ENCODE data around the gene CC2D1A. TPM values are rescaled to one million over a fixed set of nuclear protein-coding genes. Genes with fewer than 3 reads are reported as not detected.
A peak's percentile ranks its signal among the peaks of the same experiment; 100 is the strongest.
"Not testable (repeated sequence)": the region's sequence is repeated elsewhere in the genome, so short reads cannot be mapped to it uniquely, and the experiment has no call there.

CC2D1A gene
- total RNA-seq, 1 donor: 16.6 TPM

- no peak for DNase-seq (ENCODE audit: low read depth)
- H3K4me3 ChIP-seq (ENCODE audit: low read depth, low read length): no peak overlapping the region
- TF ChIP-seq, protein P1, sequence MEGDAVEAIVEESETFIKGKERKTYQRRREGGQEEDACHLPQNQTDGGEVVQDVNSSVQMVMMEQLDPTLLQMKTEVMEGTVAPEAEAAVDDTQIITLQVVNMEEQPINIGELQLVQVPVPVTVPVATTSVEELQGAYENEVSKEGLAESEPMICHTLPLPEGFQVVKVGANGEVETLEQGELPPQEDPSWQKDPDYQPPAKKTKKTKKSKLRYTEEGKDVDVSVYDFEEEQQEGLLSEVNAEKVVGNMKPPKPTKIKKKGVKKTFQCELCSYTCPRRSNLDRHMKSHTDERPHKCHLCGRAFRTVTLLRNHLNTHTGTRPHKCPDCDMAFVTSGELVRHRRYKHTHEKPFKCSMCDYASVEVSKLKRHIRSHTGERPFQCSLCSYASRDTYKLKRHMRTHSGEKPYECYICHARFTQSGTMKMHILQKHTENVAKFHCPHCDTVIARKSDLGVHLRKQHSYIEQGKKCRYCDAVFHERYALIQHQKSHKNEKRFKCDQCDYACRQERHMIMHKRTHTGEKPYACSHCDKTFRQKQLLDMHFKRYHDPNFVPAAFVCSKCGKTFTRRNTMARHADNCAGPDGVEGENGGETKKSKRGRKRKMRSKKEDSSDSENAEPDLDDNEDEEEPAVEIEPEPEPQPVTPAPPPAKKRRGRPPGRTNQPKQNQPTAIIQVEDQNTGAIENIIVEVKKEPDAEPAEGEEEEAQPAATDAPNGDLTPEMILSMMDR (IDR thresholded peaks at IDR 0.05; ENCODE audit: insufficient read depth, low read length): no peak
These were observed 12.9 kb downstream of the CC2D1A start for GRCh38 chr19:13918726-13919411.

- DNase-seq (ENCODE audit: low read depth): no peak
- no peak overlapping the region for H3K4me3 ChIP-seq (ENCODE audit: low read depth, low read length)
- TF ChIP-seq, protein P1 (IDR thresholded peaks at IDR 0.05; ENCODE audit: insufficient read depth, low read length): no peak
These were observed 14.5 kb downstream of the CC2D1A start for GRCh38 chr19:13920524-13920923.

DNA sequence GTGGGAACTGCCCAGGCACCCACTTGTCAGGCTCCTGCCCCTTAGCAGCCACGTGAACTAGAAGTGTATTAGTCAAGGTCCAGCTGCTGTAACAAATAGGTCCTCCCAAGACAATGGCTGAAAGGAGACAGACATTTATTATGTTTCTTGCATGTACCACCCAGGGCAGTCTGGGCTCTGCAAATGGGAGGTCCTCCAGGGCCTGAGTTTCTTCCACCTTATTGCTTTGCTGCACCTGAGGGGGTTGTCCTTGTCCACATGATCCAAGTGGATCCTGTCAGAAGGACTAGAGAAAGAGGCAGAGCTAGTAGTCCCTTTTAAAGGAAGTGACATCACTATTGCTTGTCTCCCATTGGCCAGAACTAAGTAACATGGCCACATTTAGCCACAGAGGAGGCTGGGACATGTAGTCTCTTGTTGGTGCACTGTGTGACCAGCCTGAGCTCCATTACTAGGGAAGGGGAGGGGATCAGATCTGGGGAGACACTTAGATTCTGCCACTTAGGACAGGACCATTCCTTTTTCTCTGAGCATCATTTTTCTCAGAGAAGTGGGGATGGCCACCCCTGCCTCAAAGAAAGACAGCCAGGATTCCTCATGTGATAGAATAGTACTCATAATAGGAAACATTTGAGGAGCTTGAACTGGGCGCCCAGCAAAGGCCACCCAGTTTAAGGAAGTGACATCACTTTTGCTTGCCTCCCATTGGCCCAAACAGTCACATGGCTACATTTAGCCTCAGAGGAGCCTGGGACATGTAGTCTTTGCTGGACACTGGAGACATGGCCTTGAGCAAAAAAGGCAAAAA, 15.1 kb downstream of the CC2D1A start:
- DNase-seq (ENCODE audit: low read depth): peak; percentile 38
- no peak overlapping the region for H3K4me3 ChIP-seq (ENCODE audit: low read depth, low read length)
- TF ChIP-seq, protein P1 (IDR thresholded peaks at IDR 0.05; ENCODE audit: insufficient read depth, low read length): no peak

DNA sequence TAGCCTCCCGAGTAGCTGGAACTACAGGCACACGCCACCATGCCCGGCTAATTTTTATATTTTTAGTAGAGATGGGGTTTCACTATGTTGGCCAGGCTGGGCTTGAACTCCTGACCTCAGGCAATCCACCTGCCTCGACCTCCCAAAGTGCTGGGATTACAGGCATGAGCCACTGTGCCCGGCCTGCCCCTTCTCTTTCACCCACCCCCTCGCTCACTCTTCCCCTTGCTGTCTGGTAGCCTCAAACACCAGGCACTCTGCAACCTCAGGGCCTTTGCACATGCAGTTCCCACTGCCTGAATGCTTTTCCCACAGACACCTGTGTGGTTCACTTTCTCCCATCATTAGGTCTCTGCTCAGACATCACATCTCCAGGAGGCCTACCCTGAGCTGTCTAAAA, 16.1 kb downstream of the CC2D1A start:
- H3K4me3 ChIP-seq (ENCODE audit: low read depth, low read length); DNase-seq (ENCODE audit: low read depth): not testable (repeated sequence)

DNA sequence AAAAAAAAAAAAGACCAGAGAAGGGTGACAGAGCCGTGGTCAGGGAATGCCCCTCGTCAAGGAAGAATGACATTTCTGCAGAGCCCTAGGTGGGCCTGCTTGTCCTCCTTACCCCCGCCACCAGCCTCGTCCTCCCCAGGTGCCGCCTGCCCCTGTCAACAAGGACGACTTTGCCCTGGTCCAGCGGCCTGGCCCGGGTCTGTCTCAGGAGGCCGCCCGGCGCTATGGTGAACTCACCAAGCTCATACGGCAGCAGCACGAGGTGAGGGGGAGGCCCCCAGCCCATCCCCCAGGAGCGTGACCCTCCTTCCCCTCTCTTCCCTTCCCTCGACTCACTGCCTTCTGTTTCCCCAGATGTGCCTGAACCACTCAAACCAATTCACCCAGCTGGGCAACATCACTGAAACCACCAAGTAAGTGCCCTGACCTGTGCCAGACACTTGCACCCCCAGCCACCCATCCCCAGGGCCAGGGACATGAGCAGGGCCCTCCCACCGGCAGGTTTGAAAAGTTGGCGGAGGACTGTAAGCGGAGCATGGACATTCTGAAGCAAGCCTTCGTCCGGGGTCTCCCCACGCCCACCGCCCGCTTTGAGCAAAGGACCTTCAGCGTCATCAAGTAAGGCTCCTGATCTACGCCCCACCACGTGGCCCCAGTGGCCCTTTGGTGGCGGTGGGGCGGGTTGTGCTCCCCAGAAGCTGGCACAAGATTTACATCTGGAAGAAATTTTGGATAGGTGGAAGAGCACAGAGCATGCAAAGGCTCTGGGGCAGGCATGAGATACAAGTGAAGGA, 17.4 kb downstream of the CC2D1A start:
- no peak for DNase-seq (ENCODE audit: low read depth)
- no peak overlapping the region for H3K4me3 ChIP-seq (ENCODE audit: low read depth, low read length)
- TF ChIP-seq, protein P1 (IDR thresholded peaks at IDR 0.05; ENCODE audit: insufficient read depth, low read length): no peak

DNA sequence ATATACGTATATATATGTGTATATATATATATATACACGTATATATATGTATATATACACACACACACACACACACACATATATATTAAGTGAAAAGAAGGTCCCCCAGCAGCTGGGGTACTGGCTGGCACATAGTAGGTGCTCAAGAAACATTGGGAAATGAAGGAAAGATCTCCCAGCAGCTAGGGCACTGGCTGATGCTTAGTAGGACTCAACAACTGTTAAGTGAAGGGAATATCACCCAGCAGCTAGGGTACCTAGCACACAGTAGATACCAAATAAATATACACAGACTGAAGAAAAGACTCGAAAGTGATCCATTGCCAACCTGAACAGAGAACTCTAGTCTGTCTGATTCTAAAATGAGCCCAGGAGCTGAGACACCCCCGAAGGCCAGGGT, 20.0 kb downstream of the CC2D1A start:
- TF ChIP-seq, protein P1 (IDR thresholded peaks at IDR 0.05; ENCODE audit: insufficient read depth, low read length): no peak
- no peak for DNase-seq (ENCODE audit: low read depth)
- H3K4me3 ChIP-seq (ENCODE audit: low read depth, low read length): no peak overlapping the region

- TF ChIP-seq, protein P1 (IDR thresholded peaks at IDR 0.05; ENCODE audit: insufficient read depth, low read length): no peak
- DNase-seq (ENCODE audit: low read depth): no peak
- H3K4me3 ChIP-seq (ENCODE audit: low read depth, low read length): no peak overlapping the region
These were observed 20.7 kb downstream of the CC2D1A start for GRCh38 chr19:13926715-13927114.
